Activated naive CD8-positive, alpha-beta T cell treated with anti-CD3 and anti-CD28 coated beads, Interleukin-2, amount 50 U/mL, for 24 hours (primary cell): ENCODE data around the gene ATP11B.
A peak's percentile ranks its signal among the peaks of the same experiment; 100 is the strongest.
"Not testable (repeated sequence)": the region's sequence is repeated elsewhere in the genome, so short reads cannot be mapped to it uniquely, and the experiment has no call there.

Source experiments
- ATAC-seq: fragments of 150-1000 bp; cut with Tn5 transposase; one replicate; pipeline ENCODE4 v1.10.0; 2021
- DNase-seq: peaks from one replicate; pipeline ENCODE4 v3.0.0; 2021
- H3K27ac Mint-ChIP-seq: one replicate; pipeline ENCODE4 v1.8.0; 2021; ENCODE audit warnings: mild to moderate bottlenecking, mixed read lengths
- H3K27me3 Mint-ChIP-seq: one replicate; pipeline ENCODE4 v1.8.0; 2021; ENCODE audit warnings: mixed read lengths
- H3K36me3 Mint-ChIP-seq: one replicate; pipeline ENCODE4 v1.8.0; 2021; ENCODE audit warnings: low read depth, mixed read lengths
- H3K4me1 Mint-ChIP-seq: one replicate; pipeline ENCODE4 v1.8.0; 2021; ENCODE audit warnings: mixed read lengths
- H3K4me3 Mint-ChIP-seq: one replicate; pipeline ENCODE4 v1.8.0; 2021; ENCODE audit warnings: mild to moderate bottlenecking, moderate library complexity, mixed read lengths
- H3K9me3 Mint-ChIP-seq: one replicate; pipeline ENCODE4 v1.8.0; 2021; ENCODE audit warnings: mixed read lengths

The ATP11B gene

GRCh38 chr3:182786564-182787196 lies 6.6 kb upstream of the ATP11B start:
- H3K27me3 Mint-ChIP-seq = peaks cover 11% of the 10 kb centered on the region
- DNase-seq (no peak), ATAC-seq (no peak)

DNA sequence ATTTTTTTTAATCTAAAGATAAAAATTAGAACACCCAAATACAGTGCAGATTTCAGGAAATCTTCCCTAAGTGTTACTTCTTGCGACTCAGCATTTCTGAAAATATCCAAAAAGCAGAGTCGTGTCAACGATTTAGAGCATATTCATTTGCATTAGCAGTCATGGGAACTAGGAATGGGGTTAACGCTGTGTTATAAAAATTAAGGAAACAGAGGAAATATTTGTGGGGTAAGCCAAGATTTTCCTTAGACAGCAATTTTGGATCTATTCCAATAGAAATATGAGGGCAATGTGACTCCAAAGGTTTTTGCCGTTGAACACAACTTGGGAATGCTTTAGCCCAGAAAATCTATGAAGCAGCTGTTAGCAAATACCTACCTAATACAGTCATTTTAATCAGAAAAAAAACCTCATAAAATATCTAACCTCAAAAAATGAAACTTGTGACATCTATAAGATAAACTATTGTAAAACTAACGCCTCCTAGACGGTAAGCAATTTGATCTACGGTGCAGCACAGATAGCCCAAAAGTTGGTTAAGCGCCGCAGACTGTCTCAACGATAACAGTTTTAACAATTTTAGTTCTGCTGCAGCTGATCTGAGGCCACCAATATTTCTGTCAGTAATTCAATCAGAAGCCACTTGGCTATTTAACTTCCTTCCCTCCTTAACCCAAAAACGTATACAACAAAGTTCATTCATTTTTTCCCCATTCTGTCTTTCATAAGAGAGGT lies 5.8 kb upstream of the ATP11B start:
- no peaks in the 10 kb centered on the region for H3K36me3 Mint-ChIP-seq
- ATAC-seq (no peak), DNase-seq (no peak)
- H3K4me1 Mint-ChIP-seq = peaks cover 8% of the 10 kb centered on the region
- H3K4me3 Mint-ChIP-seq = no peak overlapping the region
- no peaks in the 10 kb centered on the region for H3K9me3 Mint-ChIP-seq
- H3K27me3 Mint-ChIP-seq = peaks cover 11% of the 10 kb centered on the region
- no peak overlapping the region for H3K27ac Mint-ChIP-seq

More at GRCh38 chr3:182786564-182787196, 6.6 kb upstream of the ATP11B start:
- H3K4me1 Mint-ChIP-seq = peaks cover 12% of the 10 kb centered on the region
- no peaks in the 10 kb centered on the region for H3K36me3 Mint-ChIP-seq
- no peaks in the 10 kb centered on the region for H3K9me3 Mint-ChIP-seq
- no peak overlapping the region for H3K27ac Mint-ChIP-seq
- H3K4me3 Mint-ChIP-seq = no peak overlapping the region

GRCh38 chr3:182789371-182789770 lies 3.9 kb upstream of the ATP11B start:
- peaks cover 11% of the 10 kb centered on the region for H3K27me3 Mint-ChIP-seq
- H3K4me3 Mint-ChIP-seq = no peak overlapping the region
- H3K9me3 Mint-ChIP-seq = no peaks in the 10 kb centered on the region
- ATAC-seq (no peak), DNase-seq (no peak)
- no peak overlapping the region for H3K27ac Mint-ChIP-seq
- H3K36me3 Mint-ChIP-seq = peaks cover 2% of the 10 kb centered on the region
- peaks cover 9% of the 10 kb centered on the region for H3K4me1 Mint-ChIP-seq

GRCh38 chr3:182790612-182791011 lies 2.7 kb upstream of the ATP11B start:
- ATAC-seq (no peak), DNase-seq (no peak)
- H3K9me3 Mint-ChIP-seq = no peaks in the 10 kb centered on the region
- H3K27me3 Mint-ChIP-seq = peaks cover 5% of the 10 kb centered on the region
- peaks cover 11% of the 10 kb centered on the region for H3K4me1 Mint-ChIP-seq
- H3K4me3 Mint-ChIP-seq = no peak overlapping the region
- H3K27ac Mint-ChIP-seq = no peak overlapping the region
- H3K36me3 Mint-ChIP-seq = peaks cover 2% of the 10 kb centered on the region

GRCh38 chr3:182793663-182794454 lies 555 bp downstream of the ATP11B start:
- no peaks in the 10 kb centered on the region for H3K9me3 Mint-ChIP-seq
- H3K4me3 Mint-ChIP-seq = peak overlapping the region; percentile 92
- peaks cover 4% of the 10 kb centered on the region for H3K36me3 Mint-ChIP-seq
- peak; percentile 42 for ATAC-seq
- no peaks in the 10 kb centered on the region for H3K27me3 Mint-ChIP-seq
- H3K4me1 Mint-ChIP-seq = peaks cover 36% of the 10 kb centered on the region
- DNase-seq = peak; percentile 61
- peak overlapping the region; percentile 93 for H3K27ac Mint-ChIP-seq

- peaks cover 36% of the 10 kb centered on the region for H3K4me1 Mint-ChIP-seq
- ATAC-seq (no peak), DNase-seq (no peak)
- H3K36me3 Mint-ChIP-seq = peaks cover 4% of the 10 kb centered on the region
- no peaks in the 10 kb centered on the region for H3K9me3 Mint-ChIP-seq
- H3K4me3 Mint-ChIP-seq = peak overlapping the region; percentile 92
- no peaks in the 10 kb centered on the region for H3K27me3 Mint-ChIP-seq
- peak overlapping the region; percentile 93 for H3K27ac Mint-ChIP-seq
Observed at GRCh38 chr3:182794455-182795388, 1.4 kb downstream of the ATP11B start.

DNA sequence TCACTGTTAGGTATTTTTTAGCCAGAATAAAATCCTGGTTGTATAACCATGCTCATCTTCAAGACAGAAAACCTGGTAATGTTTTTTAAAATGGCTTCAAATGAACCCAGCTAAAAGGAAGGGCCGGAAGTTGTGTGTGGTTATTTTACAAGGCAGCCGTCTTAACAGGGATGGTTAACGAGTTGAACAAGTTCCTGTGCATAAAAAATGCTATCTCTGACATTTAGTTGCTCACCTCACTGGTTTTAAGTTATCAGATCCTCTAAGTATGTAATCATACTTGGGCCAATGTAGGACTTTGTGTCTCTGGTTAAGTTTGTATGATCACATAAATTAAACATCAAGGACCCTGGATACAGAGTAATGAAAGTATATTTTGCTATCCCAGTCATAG lies 2.1 kb downstream of the ATP11B start:
- DNase-seq (no peak), ATAC-seq (peak; percentile 45)
- H3K36me3 Mint-ChIP-seq = peaks cover 4% of the 10 kb centered on the region
- H3K27me3 Mint-ChIP-seq = no peaks in the 10 kb centered on the region
- H3K4me1 Mint-ChIP-seq = peaks cover 36% of the 10 kb centered on the region
- peak overlapping the region; percentile 92 for H3K4me3 Mint-ChIP-seq
- peak overlapping the region; percentile 93 for H3K27ac Mint-ChIP-seq
- no peaks in the 10 kb centered on the region for H3K9me3 Mint-ChIP-seq

DNA sequence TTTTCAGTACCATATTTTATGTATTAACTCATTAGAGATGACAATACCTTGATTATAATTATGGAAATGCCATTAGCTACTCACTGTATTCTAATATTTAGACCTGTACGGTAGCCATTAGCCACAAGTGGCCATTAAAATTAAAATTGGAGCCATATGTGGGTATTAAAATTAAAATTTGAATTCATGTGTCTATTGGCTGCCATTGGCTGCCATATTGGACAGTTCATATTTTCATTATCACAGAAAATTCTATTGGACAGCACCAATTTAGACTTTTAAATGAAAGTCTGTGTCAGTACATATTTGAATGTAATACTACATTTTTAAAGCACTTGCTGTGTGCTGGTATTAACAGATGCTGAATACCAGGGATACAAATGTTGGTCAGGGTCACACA lies 3.0 kb downstream of the ATP11B start:
- peaks cover 4% of the 10 kb centered on the region for H3K36me3 Mint-ChIP-seq
- ATAC-seq = no peak
- DNase-seq = no peak
- no peaks in the 10 kb centered on the region for H3K27me3 Mint-ChIP-seq
- no peaks in the 10 kb centered on the region for H3K9me3 Mint-ChIP-seq
- H3K4me3 Mint-ChIP-seq = peak overlapping the region; percentile 92
- peak overlapping the region; percentile 51 for H3K27ac Mint-ChIP-seq
- peaks cover 40% of the 10 kb centered on the region for H3K4me1 Mint-ChIP-seq

DNA sequence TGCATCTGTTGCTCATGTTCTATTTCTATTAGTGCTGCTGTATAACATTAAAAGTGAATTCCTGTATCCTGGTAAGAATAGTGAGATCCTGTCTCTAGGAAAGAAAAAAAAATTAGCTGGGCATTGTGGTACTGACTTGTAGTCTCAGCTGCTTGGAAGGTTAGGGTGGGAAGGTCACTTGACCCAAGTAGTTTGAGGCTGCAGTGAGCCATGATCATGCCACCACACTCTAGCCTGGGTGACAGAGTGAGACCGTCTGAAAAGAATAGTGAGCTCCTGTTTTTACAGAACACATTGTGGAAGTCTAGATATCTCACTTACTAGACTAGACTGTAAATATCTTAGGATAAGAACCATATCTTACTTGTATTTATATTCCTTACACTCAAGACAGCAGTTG lies 4.6 kb downstream of the ATP11B start:
- H3K4me3 Mint-ChIP-seq = no peak overlapping the region
- H3K27ac Mint-ChIP-seq = no peak overlapping the region
- H3K27me3 Mint-ChIP-seq = no peaks in the 10 kb centered on the region
- no peak for ATAC-seq
- DNase-seq = no peak
- H3K9me3 Mint-ChIP-seq = no peaks in the 10 kb centered on the region
- peaks cover 4% of the 10 kb centered on the region for H3K36me3 Mint-ChIP-seq
- H3K4me1 Mint-ChIP-seq = peaks cover 49% of the 10 kb centered on the region

GRCh38 chr3:182799143-182799542 lies 5.8 kb downstream of the ATP11B start:
- not testable (repeated sequence) for H3K36me3 Mint-ChIP-seq, DNase-seq, ATAC-seq, H3K9me3 Mint-ChIP-seq, H3K27ac Mint-ChIP-seq, H3K4me3 Mint-ChIP-seq, H3K27me3 Mint-ChIP-seq
- peaks cover 55% of the 10 kb centered on the region for H3K4me1 Mint-ChIP-seq

GRCh38 chr3:182800508-182800907 lies 7.2 kb downstream of the ATP11B start:
- Mint-ChIP-seq H3K27ac (no peak overlapping the region), H3K4me3 (no peak overlapping the region), H3K36me3 (peaks cover 3% of the 10 kb centered on the region), H3K4me1 (peaks cover 64% of the 10 kb centered on the region), H3K27me3 (no peaks in the 10 kb centered on the region), H3K9me3 (no peaks in the 10 kb centered on the region)
- DNase-seq = no peak
- ATAC-seq = no peak

GRCh38 chr3:182802413-182803390 lies 9.4 kb downstream of the ATP11B start:
- peaks cover 55% of the 10 kb centered on the region for H3K4me1 Mint-ChIP-seq
- no peak overlapping the region for H3K27ac Mint-ChIP-seq
- no peaks in the 10 kb centered on the region for H3K36me3 Mint-ChIP-seq
- DNase-seq = no peak
- no peak for ATAC-seq
- no peaks in the 10 kb centered on the region for H3K9me3 Mint-ChIP-seq
- no peaks in the 10 kb centered on the region for H3K27me3 Mint-ChIP-seq
- H3K4me3 Mint-ChIP-seq = no peak overlapping the region

DNA sequence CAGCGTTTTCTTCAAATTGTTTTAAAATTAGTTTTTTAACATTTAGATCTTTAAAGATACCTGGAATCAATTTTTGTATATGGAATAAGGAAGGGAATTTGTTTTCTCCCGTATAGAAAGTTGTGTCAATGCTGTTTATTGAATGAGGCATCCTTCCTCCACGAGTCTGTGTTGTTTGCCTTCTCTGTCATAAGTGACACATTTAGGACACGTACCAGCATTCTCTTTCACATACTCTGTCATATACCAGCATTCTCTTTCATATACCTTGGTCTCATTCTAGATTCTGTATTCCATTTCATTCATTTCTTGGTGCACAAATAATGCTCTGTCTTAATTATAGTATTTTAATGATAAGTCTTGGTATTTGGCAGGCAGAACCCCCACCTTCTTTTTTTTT lies 10.3 kb downstream of the ATP11B start:
- DNase-seq (no peak), ATAC-seq (no peak)
- Mint-ChIP-seq H3K4me3 (no peak overlapping the region), H3K27ac (no peak overlapping the region), H3K27me3 (no peaks in the 10 kb centered on the region), H3K36me3 (no peaks in the 10 kb centered on the region), H3K9me3 (no peaks in the 10 kb centered on the region), H3K4me1 (peaks cover 53% of the 10 kb centered on the region)
